Activated naive CD8-positive, alpha-beta T cell treated with anti-CD3 and anti-CD28 coated beads, Interleukin-2, amount 50 U/mL, for 16 hours (primary cell): ENCODE measurements around the gene NCR3LG1.
A peak's percentile ranks its signal among the peaks of the same experiment; 100 is the strongest.

ENCODE experiments used
- DNase-seq: peaks from one replicate; pipeline ENCODE4 v3.0.0-alpha.2; 2020; ENCODE audit warnings: low read depth, low spot score

The NCR3LG1 gene

DNA sequence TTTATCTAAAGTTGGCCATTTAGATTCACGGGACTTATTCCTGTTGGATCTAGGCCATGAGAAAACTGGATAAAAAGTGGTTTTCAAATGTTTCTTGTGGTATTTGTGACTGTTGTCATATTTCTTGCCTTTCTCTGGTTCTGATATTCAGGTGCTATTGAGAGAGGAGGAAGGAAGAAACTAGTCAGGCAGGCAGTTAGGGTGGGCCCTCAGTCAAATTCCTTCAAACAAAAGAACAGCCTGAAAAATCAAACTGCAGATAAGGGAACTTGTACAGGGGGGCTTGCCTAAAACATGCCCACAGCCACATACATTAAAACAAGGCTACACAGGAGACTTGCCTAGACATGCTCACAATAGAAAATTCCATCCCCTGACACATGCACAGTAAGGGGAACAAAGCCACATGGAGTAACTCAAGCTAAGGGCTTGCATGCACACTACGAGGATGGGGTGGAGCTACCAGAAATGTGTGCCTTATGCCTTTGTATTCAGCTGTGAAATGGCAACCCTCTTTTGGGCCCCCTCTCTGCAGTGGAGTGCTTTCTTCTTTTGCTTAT lies 18.2 kb downstream of the NCR3LG1 start:
- DNase-seq, result no peak

GRCh38 chr11:17371614-17372013 lies 20.0 kb downstream of the NCR3LG1 start:
- DNase-seq, result no peak

DNA sequence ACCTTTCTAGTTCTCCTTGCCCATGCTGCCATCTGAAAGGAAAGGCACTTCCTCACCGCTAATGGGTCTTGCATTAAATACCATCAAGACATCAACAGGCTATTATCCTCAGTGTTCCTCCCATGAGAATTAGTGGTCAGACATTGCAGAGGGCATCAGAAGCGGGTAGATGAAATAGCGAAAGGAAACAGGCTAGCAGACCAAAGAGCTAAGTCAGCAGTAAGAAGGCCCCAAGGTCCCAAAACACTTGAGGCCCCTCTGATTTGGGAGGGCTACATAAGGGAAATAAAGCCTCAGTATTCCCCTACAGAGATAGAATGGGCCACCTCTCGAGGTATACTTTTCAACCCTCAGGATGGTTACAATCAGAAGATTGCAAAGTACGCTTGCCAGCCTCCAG lies 23.9 kb downstream of the NCR3LG1 start:
- no peak for DNase-seq

DNA sequence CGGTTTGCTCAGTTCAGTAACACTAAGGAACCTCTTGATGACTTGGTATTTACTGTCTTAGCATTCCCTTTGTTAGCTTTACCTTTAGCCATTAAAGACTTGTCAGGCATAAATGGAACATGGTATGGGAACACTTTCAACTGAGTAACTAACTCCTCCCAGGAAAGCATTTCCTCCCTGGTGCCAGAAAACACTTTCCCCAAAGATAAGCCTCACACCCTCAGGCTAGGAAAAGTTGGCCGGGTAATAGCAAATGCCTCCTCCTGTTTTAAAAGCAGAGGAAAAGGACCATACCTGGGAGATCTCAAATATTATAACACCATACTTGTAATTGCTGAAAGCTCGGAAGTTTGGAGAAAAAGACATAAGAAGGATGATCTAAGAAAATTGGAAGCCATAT lies 24.9 kb downstream of the NCR3LG1 start:
- DNase-seq, result no peak

DNA sequence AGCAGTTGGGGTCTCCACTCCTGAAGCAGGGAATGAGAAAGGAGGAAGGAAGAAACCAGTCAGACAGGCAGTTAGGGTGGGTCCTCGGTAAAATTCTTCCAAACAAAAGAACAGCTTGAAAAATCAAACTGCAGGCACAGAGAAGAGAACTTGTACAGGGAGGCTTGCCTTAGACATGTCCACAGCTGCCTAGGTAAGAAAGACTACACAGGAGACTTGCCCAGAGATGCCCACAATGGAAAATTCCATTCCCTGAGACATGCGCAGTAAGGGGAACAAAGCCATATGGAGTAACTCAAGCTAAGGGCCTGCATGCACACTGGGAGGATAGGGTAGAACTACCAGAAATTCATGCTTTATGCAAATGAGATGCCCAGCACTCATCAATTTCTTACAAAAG lies 27.1 kb downstream of the NCR3LG1 start:
- DNase-seq, result no peak

DNA sequence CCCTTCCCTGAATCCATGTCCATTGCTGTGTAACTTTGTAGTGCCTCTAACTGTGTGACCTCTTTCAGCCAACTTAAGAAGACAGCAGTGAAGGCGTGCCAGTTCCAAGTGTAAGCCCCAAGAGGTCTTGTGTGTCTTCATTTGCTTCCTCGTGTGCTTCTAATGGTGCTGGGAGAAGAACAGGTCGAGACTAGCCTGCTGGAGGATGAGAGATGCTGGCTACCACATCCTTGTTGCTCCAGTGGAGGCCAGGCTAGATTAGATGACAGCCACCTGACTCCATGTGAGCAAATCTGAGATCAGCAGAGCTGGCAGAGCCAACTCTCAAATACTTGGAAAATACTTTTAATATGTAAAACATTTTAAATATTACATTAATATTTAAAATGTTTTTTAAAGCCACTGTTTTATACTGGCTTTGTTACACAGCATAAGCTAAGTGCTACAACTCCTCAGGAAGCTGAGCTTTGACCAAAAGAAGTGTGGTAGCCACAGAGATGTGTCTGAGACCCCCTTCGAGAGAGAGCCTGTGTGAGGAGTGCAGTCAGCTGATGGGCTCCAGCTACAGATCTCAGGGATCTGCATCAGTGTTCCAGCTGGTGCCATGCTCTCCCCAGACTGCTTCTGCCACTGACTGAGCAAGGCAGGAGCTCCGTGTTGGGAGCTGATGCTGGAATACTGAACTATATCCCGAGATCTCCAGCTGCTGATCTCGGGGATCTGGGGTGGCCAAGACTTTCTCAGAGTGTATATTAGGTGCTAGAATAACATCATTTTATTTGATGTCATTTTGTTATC lies 28.0 kb downstream of the NCR3LG1 start:
- DNase-seq, result no peak

DNA sequence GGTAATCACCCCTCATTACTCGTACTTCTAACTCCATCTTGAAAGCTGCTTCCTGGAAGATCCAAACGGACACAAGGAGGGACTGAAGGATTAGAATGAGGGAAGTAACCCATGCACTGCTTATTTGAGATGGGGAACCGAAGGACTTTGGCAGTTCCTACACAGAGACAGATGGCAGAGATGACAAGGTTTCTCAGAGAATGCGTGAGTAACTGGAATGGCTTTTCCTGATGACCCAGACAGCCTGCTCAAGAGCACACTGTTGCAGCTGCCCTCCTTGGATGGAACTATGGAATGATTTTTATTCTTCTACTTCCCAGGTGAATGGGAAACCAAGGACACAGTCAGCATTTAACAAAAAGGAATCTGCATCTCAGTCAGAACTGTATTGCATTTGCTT lies 29.6 kb downstream of the NCR3LG1 start:
- DNase-seq, result no peak

- DNase-seq, result no peak
Measured at GRCh38 chr11:17382046-17382728, 30.6 kb downstream of the NCR3LG1 start.

- no peak for DNase-seq
Measured at GRCh38 chr11:17383461-17383860, 31.9 kb downstream of the NCR3LG1 start.

DNA sequence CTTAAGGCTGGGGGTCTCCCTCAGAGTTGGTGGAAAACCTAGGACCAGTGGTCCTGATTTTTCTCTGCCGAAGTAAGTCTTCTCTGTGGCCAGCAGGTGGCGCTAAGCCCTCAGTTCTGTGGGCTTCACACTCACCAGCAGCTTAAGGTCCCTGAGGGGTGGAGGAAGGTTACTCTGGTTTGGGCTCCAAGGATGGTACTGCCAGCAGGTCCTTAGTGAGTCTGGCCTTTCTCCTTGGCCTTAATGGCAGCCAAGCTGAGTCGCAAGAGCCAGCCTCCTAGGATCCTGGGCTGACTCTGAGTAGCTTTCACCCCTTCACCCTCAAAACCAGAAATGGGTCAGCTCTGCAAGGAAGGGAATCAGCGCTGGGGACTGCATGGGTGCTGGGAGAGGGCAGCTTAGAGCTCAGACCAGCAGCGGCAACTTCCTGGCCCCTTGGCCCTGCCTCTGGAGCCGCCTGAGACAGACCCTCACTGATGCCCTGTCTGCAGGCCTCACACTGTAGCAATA lies 32.5 kb downstream of the NCR3LG1 start:
- DNase-seq, result peak; percentile 47

DNA sequence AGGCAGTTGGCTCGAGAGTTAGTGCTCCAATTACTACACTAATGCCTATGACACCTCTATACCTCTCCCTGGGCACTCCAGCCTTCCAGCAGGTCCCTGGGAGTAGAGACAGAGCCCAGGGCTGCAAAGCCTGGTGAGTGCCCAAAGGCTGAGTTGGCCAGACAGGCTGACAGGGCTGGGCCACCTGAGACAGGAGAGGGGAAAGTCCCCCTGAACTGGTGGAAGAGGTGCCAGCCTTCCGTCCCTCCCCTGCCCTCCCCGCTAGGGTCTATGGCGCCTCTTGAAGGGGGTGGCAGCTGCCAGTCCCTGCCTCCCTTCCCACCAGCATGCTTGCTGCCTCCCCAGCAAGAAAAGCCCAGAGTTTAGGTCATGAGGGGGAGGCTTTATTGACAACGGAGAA lies 33.9 kb downstream of the NCR3LG1 start:
- DNase-seq, result no peak

DNA sequence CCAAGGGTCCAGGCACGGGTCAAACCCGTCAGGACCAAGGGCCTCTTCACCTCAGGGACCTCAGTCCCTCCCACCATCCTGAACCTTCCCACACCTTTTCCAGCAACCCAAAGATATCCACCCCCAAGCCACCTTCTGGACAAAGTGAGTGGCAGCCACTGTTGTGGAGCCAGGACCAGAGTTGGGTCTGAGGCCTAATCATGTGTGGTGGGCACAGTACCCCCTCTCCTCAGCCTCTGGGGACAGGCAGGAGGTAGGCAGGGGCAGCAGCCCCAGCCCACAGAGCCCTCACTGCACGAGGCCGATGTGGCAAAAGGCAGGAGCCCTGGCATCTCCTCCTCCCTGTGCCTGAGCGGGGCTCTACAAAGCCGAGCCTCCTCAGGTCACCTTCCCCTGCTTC lies 34.3 kb downstream of the NCR3LG1 start:
- no peak for DNase-seq

GRCh38 chr11:17386331-17387084 lies 34.9 kb downstream of the NCR3LG1 start:
- no peak for DNase-seq

GRCh38 chr11:17387254-17387653 lies 35.7 kb downstream of the NCR3LG1 start:
- no peak for DNase-seq

GRCh38 chr11:17387811-17388210 lies 36.2 kb downstream of the NCR3LG1 start:
- DNase-seq, result no peak

DNA sequence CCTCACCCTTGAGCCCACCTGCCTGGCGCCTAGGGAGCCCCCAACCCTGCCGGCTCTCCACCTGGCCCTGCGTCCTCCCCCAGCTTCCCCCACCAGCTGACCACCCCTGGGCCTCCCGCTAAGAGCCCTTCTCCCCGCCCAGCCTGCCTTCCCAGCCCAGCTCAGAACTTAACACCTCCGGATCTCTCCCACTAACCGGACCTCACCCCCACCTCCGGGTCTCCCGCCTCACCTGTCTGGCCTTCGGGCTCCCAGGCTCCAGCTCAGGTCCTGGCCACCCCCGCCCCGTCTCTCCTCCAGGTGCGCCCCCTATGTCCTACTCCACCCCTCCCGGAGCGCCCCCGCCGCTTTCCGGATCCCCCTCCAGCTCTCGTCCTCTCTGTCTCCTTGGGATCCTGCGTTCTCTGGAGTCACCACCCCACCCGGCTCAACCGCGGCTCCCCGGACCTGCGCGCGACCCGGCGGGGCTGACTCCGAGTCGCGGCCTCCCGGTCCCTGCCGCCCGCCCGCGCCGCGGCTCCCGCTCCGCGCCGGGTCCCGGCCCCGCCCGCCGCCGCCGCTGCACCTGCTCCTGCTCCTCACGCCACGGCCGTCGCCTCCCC lies 37.1 kb downstream of the NCR3LG1 start, which contains the start of gene KCNJ11:
TSS of gene KCNJ11 (minus strand) at position 51 of the 602 bp plus-strand sequence. CDS start 568 bp downstream, outside the sequence.
- no peak for DNase-seq

GRCh38 chr11:17389211-17389956 lies 37.8 kb downstream of the NCR3LG1 start:
- DNase-seq, result peak; percentile 60

GRCh38 chr11:17389957-17390649 lies 38.5 kb downstream of the NCR3LG1 start:
- DNase-seq, result no peak

- no peak for DNase-seq
Measured at GRCh38 chr11:17391493-17392355, 40.1 kb downstream of the NCR3LG1 start.
